NCI-H510A treated with DMSO at 0.1 percent for 48 hours (cell line): ENCODE data around the gene THSD7A.

ENCODE experiments used
- DNase-seq: peaks from one replicate; lab custom pipeline; 2025; lab: John Stamatoyannopoulos, UW

THSD7A gene

DNA sequence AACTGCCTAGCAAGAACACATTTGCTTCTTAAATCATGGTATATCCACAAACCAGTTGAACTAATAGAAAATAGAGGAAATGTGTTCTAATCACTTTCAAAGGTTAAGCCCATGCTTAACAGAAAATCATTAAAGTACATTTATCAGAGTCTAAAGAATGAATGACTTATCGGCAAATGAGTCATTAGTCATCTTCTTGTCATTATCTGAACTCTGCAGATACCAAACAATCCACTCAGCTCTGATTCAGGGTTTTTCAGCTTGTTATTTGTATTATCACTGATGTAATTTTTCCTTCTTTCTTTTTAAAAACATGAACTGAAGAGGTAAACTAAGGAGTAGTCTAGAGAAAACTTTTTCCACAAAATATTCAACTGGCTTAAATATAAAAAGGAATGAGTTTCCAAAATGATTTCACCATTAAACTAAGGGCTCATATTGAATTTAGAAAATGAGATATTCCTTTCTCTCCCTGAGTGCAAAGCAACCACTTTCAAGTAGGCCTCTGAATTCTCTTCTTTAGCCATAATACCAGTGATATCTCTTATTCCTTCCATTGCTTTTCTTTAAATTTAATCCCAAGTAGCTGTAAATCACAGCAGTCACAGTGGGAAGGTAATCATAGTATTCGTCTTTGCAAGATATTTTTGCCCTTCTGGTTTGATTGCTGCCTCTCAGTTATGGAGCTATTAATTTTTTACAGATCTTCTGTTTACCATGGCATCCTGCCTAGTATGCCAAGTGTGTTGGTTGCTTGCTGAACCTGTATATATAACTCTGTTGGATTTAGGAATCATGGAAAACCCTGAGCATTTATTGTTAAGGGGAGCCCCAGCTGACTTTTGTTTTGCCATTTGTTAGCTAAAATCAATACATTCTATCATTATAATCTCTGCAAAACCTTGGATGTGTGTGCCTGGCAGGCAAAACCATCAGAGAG is 125.1 kb downstream of the THSD7A start:
- no peak for DNase-seq

DNA sequence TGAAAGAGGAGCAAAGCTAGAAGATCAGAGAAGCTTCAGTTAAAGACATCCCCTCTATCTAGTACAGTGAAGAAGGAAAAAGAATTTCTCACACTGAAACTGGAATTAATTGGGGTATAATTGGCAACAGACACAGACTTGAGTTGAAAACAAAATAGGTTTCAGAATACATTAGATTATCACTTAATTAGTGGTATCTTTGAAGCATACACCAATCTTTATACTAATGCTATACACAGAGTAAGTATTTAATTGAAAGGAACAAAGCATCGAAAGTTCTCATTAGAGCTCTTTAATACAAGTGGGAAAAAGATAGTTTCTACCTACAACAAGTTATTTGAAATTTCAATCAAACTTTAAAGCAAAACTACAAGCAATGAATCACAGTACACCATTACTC is 128.2 kb downstream of the THSD7A start:
- no peak for DNase-seq

DNA sequence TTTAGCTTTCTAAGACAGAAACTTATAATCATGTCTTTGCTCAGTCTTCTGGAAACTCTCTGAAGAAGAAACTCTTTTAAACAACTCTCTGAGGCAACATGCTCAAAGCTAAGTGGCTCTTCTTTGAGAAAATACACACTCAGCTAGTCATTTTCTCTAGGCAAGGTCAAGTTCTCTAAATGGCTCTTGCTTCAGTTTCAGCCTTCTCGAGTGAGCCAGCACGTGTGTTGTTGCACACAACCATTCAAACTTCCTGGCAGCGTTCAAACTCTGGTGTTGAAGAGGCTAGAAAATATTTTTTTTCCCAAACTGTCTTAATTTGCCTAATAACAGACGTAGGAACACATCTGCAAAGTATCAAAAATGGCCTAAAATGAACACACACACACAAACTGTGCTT is 129.1 kb downstream of the THSD7A start:
- no peak for DNase-seq

DNA sequence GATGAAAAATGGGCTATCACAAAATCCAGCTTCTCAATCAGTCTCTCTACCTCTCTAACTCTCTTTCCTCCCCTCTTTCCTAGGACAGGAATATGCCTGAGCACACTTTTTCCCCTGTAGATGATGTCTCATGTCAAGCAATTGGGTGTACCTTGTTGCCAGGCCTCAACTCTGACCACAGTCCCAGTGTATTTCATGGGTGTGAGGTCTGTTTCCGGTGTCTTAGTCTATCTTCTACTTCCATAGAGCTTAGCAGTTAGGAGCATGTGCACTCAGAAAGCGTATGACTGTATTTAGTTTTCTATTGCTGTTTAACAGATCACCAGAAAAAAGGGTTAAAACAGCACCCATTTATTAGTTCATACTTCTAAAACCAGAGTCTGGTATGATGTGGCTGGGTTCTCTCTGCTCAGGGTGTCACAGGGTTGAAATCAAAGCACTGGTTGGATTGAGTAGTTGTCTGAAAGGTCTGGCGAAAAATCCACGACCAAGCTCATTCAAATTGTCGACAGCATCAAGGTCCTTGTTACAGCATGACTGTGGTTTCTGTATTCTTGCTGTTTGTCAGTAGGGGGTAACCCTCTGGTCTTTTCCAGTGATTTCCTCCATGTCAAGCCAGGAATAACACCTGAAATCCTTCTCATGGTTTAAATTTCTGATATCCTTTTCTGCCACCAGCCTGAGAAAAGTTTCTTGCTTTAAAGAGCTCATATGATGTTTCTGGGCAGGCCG is 130.0 kb downstream of the THSD7A start:
- no peak for DNase-seq

DNA sequence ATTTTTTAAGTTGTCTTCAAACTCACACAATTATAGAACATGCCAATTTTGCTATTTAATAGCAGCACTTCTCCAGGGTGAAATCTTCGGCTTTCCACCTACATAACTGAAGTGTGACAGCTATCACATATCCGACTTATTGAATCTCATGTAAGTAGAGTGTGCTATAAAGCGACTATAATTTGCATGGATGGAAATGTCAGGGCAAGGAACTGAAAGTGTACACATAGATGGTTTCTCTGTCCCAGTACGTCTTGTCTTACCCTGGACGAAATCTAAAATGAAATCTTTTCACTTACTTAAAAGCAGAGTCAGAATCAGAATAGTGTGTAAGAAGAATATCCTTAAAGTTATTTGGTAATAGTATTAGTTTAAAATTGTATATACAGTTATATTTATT is 132.3 kb downstream of the THSD7A start:
- DNase-seq, result no peak

DNA sequence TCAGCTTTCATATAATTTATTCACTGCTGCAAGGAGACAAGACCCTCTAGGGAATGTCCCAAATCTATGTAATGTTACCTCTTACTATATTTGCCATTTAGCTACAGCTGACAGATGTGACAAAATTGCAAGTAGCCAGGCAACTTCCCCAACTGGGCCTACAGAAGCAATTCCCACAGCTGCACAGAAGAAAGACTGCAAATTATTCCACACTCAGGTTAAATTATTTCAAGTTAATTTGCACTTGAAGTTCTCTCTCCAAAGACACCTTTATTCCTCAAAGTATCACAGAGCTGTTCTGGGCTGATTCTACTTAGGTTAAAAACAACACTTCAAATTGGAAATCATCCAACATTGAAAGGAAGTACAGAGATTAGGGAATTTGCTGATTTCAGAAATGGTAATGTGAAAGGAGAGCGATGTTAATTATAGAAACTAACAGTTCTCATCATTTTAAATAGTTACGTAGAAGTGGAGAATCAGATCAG is 133.6 kb downstream of the THSD7A start:
- DNase-seq, result no peak

DNA sequence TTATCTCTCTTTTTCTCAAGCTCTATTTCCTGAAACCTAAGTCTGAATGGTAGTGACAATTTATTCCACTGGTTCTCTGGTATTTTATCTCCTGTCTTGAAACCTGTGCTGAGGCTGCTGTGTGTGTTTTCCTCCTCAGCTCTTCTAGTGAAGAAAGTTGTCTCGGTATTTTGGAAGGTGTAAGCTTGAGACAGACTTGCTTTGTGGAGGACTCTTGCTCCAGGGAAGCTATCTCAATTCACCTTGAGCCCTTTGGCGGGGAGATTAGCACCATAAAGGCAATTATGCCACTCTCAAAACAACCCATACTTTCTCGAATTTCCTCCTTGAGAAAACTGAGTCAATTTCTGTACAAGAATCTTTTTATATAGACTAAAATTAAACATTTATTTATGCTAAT is 141.6 kb downstream of the THSD7A start:
- DNase-seq, result no peak

DNA sequence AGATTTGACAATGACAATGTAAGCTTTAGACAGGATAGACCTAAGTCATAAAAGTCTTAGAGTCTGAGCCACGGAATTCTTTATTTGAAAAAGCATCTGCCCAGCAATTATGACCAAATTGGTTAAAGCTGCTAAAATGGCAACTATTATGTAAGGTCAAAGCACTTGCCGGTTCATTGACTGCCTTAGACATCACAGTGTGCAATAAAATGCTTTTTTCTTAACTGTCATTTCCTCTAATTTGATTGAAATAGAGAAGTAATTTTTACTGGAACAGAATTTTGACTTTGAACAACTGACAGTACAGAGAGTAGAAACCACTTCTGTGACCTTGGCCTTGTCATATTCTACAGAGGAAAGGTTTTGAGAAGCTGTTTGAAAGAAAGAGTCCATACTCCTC is 142.9 kb downstream of the THSD7A start:
- no peak for DNase-seq

DNA sequence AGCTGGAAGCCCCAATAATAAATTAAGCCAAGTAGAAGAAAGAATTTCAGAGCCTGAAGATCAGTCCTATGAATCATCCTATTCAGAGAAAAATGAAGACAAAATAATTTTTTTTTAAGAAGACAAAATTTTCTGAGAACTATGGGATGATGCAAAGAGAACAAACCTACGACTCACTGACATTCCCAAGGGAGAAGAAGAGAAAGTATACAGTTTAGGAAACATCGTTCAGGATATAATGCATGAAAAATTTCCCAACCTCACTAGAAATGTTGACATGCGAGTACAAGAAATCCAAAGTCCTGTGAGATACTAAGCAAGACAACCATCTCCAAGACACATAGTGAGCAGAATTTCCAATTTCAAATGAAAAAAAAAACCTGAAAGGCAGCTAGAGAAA is 150.5 kb downstream of the THSD7A start:
- no peak for DNase-seq

DNA sequence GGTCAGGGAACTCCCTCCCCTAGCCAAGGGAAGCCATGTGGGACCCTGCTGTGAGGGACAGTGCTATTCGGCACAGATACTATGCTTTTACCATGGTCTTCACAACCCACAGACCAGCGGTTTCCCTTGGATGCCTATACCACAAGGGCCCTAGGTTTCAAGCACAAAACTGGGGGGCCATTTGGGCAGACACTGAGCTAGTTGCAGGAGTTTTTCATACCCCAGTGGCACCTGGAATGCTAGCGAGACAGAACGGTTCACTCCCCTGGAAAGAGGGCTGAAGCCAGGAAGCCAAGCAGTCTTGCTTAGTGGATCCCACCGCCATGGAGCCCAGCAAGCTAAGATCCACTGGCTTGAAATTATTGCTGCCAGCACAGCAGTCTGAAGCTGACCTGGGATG is 156.8 kb downstream of the THSD7A start:
- DNase-seq, result no peak

DNA sequence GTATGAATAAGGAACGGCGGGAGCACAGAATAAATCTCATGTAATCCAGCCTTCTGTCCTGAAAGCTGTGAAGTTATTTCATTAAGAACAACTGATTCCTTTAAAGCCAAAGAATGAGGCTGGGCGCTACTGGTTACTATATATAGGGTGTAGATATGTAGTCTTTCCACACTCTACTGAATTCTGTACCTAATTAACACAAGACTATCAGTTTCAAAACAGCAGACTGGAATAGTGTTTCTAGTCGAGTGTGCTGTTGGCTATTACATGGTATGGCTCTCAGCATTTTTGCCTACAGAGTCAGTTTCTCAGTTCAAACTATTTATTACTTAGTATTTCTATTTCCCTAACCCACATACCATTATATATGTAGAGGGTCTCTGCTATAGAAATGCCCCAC is 163.3 kb downstream of the THSD7A start:
- no peak for DNase-seq

DNA sequence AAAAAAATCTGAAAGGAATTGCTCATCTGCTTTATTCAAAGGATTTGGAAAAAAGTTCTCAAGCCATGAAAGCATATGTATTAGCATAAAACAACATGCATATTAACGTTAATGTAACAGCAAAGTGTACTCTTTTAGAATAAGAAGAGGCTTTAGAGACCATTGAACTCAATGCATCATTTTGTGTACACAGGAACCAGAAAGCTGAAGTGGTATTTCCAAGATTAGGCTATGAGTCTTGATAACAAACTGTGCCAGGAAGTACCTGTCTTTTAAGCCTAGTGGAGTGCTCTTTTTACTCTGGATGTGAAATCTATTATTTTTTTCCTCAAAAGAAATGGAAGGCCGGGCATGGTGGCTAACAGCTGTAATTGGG is 164.2 kb downstream of the THSD7A start:
- DNase-seq, result no peak

DNA sequence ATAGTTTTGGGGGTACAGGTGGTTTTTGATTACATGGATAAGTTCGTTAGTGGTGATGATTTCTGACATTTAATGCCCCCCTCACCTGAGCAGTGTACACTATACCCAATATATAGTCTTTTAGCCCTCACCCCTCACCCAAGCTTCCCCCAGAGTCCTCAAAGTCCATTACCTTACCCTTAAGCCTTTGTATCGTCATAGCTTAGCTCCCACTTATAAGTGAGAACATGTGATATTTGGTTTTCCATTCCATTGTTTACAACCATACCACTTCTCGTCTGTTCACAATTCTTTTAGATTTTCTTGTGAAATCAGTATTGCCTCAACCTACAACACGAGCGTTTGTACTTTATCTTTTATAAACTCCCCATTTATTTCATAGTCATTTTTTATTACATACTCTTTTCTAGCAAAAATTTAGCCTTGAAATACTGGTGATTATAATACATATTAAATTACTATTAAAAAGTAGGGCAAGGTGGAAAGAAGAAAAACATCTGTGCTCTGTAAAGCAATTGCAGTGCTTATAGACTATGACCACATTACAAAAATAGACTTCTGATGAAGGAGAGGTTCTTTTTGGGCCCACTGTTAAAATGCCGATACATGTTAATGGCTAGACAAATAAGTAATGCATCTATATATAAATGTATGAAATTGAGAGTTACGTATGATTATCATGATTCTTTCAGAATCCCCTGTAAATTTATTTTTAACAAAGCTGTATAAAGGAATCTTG is 164.8 kb downstream of the THSD7A start:
- no peak for DNase-seq

DNA sequence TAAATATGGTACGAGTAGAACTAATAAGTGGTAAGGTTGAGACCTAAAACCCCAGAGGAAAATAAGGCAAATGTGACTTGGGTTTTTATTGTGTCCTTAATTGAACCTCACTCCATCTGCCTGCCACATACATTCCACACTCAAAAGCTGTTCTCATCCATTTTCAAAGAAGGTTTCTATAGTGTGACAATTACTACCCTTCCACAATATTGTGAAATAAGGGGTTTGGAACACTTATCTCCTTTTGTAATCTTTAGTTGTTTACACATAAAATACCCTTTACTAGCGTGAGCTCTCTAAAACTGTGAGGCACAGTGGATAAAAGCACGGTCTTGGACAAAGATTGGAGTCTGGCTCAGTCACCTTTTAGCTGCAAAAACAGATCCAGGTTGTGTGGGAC is 166.6 kb downstream of the THSD7A start:
- no peak for DNase-seq

DNA sequence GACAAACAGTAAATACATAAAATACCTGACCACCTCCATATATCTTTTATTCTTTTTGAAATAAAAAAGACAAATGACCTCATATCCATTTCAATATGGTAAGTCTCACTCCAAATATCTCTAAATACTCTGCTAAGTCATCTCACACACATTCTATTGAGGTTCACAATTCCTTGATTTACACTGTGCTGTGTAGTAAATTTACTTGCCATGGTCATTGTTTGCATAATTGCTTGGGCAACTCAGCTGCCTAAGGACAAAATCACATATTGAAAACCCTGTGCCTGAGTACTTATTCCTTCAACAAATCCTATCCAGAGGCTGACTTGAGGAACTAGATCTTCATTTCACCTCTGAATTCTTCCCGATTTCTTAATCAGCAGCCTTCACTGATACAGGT is 176.4 kb downstream of the THSD7A start:
- DNase-seq, result no peak

DNA sequence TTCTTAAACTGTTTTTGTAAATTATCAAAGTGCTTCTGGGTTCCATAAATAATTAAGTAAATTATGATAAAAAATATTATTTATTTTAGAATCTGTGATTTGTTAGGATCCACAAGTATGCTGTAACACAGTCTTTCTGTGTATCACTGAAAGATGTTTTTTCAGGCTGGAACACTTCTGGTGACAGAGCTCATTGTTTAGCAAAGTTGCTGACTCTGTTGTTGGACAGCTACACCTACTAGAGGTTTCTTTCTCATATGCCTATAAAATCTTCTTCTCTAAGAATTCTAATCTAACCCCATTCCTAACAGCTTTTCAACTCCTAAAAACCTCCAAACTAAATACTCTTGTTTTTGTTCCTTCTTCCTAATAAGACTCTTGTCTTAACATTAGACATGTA is 176.8 kb downstream of the THSD7A start:
- DNase-seq, result no peak

DNA sequence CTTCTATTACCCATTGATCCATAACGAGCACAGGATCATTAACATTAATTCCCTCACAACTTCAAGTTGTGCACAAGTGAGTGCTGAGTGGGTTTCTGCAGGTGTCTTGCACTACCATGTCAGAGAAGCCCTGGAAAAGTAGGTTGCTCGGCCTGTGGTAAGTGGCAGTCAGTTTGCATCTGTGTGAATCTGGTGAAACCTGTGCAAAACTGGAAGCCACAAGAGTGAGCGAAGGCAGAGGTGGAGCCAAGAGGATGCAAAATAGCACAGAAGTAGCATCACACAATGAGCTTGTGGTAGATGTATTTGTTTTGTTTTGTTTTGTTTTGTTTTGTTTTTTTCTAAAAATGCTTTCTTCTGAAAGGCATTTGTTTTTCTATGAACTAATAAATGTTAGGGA is 181.5 kb downstream of the THSD7A start:
- no peak for DNase-seq

DNA sequence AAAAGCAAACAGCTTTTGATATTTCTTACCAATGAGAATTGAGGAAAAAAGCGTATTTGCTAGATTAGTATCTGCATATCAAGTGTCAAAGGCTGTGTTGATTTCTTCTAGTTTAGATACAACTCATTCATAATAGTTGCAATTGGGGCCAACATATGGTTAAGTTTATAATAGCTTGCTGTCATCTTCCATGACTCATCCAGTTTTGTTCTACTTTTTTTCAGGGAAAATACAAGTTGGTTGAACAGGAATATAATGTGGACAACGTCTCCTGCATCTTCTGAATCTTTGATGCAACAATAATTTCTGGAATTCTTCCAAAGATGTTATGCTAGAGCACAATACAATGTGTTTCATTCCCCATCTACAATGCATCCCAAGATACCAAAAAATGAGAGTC is 182.0 kb downstream of the THSD7A start:
- no peak for DNase-seq

DNA sequence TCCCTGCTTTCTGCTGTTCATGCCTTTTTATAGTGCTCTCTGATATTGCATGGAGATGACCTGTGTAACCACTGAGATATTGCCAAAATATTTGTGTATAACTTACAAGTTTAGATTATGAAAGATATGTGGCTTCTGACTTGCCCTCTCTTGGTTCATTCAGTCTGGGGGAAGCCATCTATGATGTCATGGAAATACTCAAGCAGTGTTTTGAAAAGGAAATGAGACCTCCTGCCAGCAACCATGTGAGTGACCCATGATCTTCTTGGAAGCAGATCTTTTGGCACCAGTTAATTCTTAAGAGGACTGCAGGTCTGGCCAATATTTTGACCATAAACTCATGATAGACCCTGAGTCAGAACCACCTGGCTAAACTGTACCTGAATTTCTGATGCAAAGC is 183.0 kb downstream of the THSD7A start:
- DNase-seq, result no peak

DNA sequence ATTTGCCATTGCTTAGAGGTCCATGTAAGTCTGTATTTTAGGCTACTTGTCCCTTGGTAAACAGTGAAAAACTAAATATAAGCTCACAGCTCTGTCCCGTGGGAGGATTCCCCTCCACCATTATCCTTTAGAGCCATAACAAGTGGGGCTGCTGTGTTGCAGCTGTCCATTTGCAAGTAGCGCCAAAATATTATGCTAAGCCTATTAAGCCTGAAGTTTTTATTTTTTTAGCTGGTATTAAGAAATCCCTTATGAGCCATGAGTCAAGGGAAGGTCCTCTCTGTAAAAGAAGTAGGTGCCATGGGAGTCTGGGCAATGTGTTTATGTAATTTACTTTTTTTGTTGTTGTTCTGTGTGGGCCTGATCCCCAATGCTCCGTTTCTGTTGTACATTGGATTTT is 183.9 kb downstream of the THSD7A start:
- no peak for DNase-seq

DNA sequence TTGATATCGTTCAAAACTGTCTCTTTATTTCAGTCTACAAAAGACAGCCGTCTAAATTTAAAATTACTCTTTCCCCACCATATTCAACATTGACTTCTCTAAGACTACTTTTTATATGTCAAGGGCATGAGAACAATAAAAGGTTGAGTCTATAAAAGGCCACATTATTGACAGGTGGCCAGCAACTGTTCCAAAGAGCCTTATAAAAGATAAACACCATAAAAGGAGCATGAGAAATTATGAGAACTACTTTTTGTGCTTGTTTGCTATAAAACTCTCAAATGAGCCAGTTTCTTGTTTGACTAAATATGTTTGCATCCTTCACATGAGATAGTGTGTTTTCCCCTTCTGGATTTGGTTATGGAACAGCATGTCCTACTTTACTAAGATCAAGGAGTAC is 189.2 kb downstream of the THSD7A start:
- no peak for DNase-seq

DNA sequence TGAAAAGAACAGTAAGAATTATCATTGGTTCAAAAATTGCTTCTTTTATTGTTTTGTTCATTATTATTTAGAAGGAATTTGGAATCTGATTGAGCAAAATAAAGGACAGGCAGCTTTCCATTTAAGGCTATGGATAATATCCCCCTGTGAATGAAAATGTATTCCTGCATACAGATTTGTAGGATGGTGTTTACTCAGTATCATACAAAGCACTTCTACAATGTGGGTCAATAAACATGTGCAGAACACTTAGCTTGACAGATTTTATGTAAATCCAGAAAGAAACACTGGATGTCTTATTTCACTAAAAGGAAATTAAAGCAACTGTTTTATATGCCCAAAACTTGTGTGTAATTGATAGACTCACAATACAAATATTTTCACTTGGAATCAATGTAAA is 189.7 kb downstream of the THSD7A start:
- peak; percentile 13 for DNase-seq
